Measurements from ENCODE around the gene RFLNA. TPM values are rescaled to one million over a fixed set of nuclear protein-coding genes. Genes with fewer than 3 reads are reported as not detected.
"Not testable (repeated sequence)": the region's sequence is repeated elsewhere in the genome, so short reads cannot be mapped to it uniquely, and the experiment has no call there.

RFLNA gene
- total and polyA plus RNA-seq, 2 of the 4 experiments (the other 2 are of a cell fraction): not detected

DNA sequence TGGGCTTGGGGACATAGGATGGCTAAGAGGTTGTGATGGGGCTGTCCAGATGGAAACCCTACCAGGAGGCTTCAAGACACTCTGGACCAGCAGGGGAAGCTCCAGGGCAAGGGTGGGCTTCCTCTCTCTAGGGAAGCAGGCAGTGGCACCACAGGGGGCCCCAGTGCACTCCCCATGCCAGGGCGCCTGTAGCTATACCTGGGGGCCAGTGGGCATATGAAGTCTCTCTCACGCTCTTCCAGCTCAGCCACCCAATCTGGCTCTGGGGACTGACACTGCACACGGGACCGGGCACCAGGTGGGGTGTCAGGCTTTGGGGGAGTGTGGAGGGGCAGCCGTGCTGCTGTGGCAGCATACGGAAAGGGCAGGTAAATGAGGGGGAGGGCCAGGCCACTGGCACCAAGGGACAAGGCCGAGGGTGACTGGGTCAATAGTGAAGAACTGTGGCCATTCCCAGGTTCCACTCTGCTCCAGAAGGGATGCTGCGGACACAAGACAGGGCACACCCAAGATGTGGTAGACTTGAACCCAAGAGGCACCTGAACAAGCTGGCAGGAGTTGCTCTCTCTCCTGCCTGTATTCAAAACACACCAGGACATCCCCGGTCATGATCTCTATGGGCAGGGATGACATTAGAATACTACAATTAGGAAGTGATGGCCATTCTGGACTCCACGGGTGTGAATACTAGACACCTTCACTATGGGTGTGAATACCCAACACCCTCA is 27.5 kb downstream of the RFLNA start (continued):
- no peak for TF ChIP-seq CEBPB (IDR thresholded peaks at IDR 0.05; ENCODE audit: low read depth, low read length)

- H2AK5ac ChIP-seq (ENCODE audit: low read depth, low read length); H4K5ac ChIP-seq (ENCODE audit: low read depth, low read length); in situ Hi-C loops (cut with MboI; ENCODE audit: low sequenced_read_pairs); ATAC-seq (ENCODE audit: low read depth); H3K23ac ChIP-seq (ENCODE audit: low read depth, low read length); H4K91ac ChIP-seq (ENCODE audit: insufficient read depth, low read depth, low read length); H3K27me3 ChIP-seq (ENCODE audit: control insufficient read depth, insufficient read depth, low read length); BruUV-seq (replicated peaks); H2BK15ac ChIP-seq (ENCODE audit: low read depth, low read length); H3K4me3 ChIP-seq (ENCODE audit: insufficient read depth, low read depth, low read length); H3K4me1 ChIP-seq (ENCODE audit: control insufficient read depth, insufficient read depth, low read length); H4K8ac ChIP-seq (ENCODE audit: low read depth in 2 of 2, low read length in 2 of 2); H3K14ac ChIP-seq (replicated peaks; ENCODE audit: low read depth, low read length); dilution Hi-C loops (cut with HindIII; ENCODE audit: low sequenced_read_pairs, unreplicated experiment); H3K9me1 ChIP-seq (ENCODE audit: insufficient read depth, low read length); H2AFZ ChIP-seq (replicated peaks; ENCODE audit: low read length, poor library complexity); H2BK5ac ChIP-seq (ENCODE audit: low read depth, low read length, poor library complexity, severe bottlenecking); H3K27ac ChIP-seq (ENCODE audit: insufficient read depth, low read length); DNase-seq; CTCF ChIA-PET; H2AK9ac ChIP-seq (replicated peaks; ENCODE audit: low read depth, low read length, poor library complexity); H3K79me1 ChIP-seq (ENCODE audit: low read depth in 1 of 2, low read length in 2 of 2); H3K56ac ChIP-seq (ENCODE audit: extremely low read depth, insufficient read depth, low read length); H2BK120ac ChIP-seq (ENCODE audit: low read depth, low read length); H3K4ac ChIP-seq (ENCODE audit: low read depth, low read length); H2BK20ac ChIP-seq (ENCODE audit: low read depth, low read length); POLR2A ChIA-PET (ENCODE audit: unreplicated experiment); H3K18ac ChIP-seq (ENCODE audit: low read depth, low read length); H3K9ac ChIP-seq (ENCODE audit: low read depth, low read length); H3K4me2 ChIP-seq (ENCODE audit: low read depth, low read length): not testable (repeated sequence)
- Histone ChIP-seq H3K9me3 (ENCODE audit: control insufficient read depth, insufficient read depth, low read length) (peaks cover 15% of the 10 kb centered on the region), H4K20me1 (ENCODE audit: insufficient read depth, low read length) (peaks cover 26% of the 10 kb centered on the region), H3K36me3 (ENCODE audit: control insufficient read depth, insufficient read depth, low read length) (peaks cover 38% of the 10 kb centered on the region)
- WGBS, 2 experiments (ENCODE audit: extremely low coverage in 2 of 2, insufficient read length in 1 of 2): no CpG with 5 or more reads among the region's 1 CpG
- intact Hi-C loops (cut with micrococcal nuclease): loop anchor here (5.0 kb wide), 1 partner anchor 271 kb away; no protein-coding TSS in a partner anchor
These were observed 28.1 kb downstream of the RFLNA start for GRCh38 chr12:124322999-124323328.

Measured in IMR-90 (cell line).